Gastrocnemius medialis (tissue), 4 donors: ENCODE results near the gene SLC41A2. TPM values are rescaled to one million over a fixed set of nuclear protein-coding genes. Genes with fewer than 3 reads are reported as not detected.

Experiments used
- ATAC-seq, 2 donors: fragments of 150-250 bp; one replicate each; pipeline ENCODE4 v1.9.1; 2016
- DNase-seq, 2 donors: peaks; one replicate each; pipeline ENCODE4 v3.0.0-alpha.2; 2019
- H3K27ac ChIP-seq, 4 donors: fragments of 200-600 bp; sonication (generic); 1 replicate in 1 of 4; 2 replicates in 3 of 4; pipeline ENCODE4 v1.5.1; 2016 to 2018; ENCODE audit warnings: mild to moderate bottlenecking in 2 of 4, moderate library complexity in 1 of 4
- H3K27me3 ChIP-seq, 3 donors: fragments of 200-600 bp; sonication (generic) in 2 of 3; 1 replicate in 1 of 3; 2 replicates in 2 of 3; pipeline versions ENCODE4 v1.5.1 to v1.6.0; 2016 to 2019; ENCODE audit warnings: mild to moderate bottlenecking in 1 of 3, moderate library complexity in 1 of 3
- H3K36me3 ChIP-seq, 2 donors: fragments of 200-600 bp; sonication (generic) in 1 of 2; one replicate each; pipeline ENCODE4 v1.5.1; 2017 to 2018
- H3K4me1 ChIP-seq, 2 donors: fragments of 200-600 bp; sonication (generic) in 1 of 2; one replicate each; pipeline ENCODE4 v1.5.1; 2016 to 2017; ENCODE audit warnings: mild to moderate bottlenecking in 2 of 2
- H3K4me3 ChIP-seq, 4 donors: fragments of 200-600 bp; sonication (generic) in 3 of 4; 1 replicate in 1 of 4; 2 replicates in 3 of 4; pipeline ENCODE4 v1.5.1; 2016 to 2019; ENCODE audit warnings: mild to moderate bottlenecking in 2 of 4
- H3K9me3 ChIP-seq, 3 donors: fragments of 200-600 bp; sonication (generic) in 2 of 3; 1 replicate in 1 of 3; 2 replicates in 2 of 3; pipeline ENCODE4 v1.5.1; 2016 to 2019
- CTCF ChIP-seq, 5 experiments: fragments of 450-650 bp in 3 of 5; fragments of 200-600 bp in 2 of 5; sonication (generic) in 2 of 5; IDR thresholded peaks in 4 of 5; conservative IDR thresholded peaks in 1 of 5; 1 replicate in 4 of 5; 2 replicates in 1 of 5; pipeline ENCODE4 v1.5.1; 2016 to 2019; ENCODE audit warnings: antibody characterized with exemption in 5 of 5, mild to moderate bottlenecking in 3 of 5, moderate library complexity in 3 of 5
- POLR2A ChIP-seq, 2 donors: fragments of 450-650 bp; IDR thresholded peaks; one replicate each; pipeline ENCODE4 v1.6.1; 2017; ENCODE audit warnings: antibody characterized with exemption in 2 of 2, mild to moderate bottlenecking in 2 of 2, moderate library complexity in 2 of 2
- in situ Hi-C, 4 donors: fragments of 200-750 bp; cut with MboI; loops; one replicate each; pipeline versions ENCODE4 v1.15.0 to v1.8.0; 2017; ENCODE audit warnings: low sequenced_read_pairs in 4 of 4
- intact Hi-C: fragments of 100-400 bp; cut with DNase I; formaldehyde crosslinking; loops from one replicate; pipeline ENCODE4 v1.15.1; 2023; ENCODE audit warnings: low total_unique reads
- total RNA-seq, 4 donors: library from RNA; depleted of rRNA; stranded (reverse); fragments of >200 nt; gene quantifications; one replicate each; pipeline versions ENCODE4 v1.1.0 to v1.2.3, GENCODE V29; 2016

The SLC41A2 gene
- total RNA-seq, 4 donors from 2014 or later = 0.35 to 4.5 (median 0.83) TPM

GRCh38 chr12:104938371-104938770 is 19.7 kb downstream of the SLC41A2 start:
- no peaks in the 10 kb centered on the region for H3K9me3 ChIP-seq
- no peaks in the 10 kb centered on the region for H3K36me3 ChIP-seq
- in situ Hi-C loops (no loop called here), intact Hi-C loops (no loop called here)
- TF ChIP-seq POLR2A (IDR thresholded peaks at IDR 0.05) = no peak
- TF ChIP-seq CTCF (IDR thresholded peaks at IDR 0.05 in 4 of 5, conservative IDR thresholded peaks at IDR 0.05 in 1 of 5) = no peak
- no peaks in the 10 kb centered on the region for H3K27me3 ChIP-seq
- H3K27ac ChIP-seq = no peak overlapping the region
- ATAC-seq (no peak), DNase-seq (no peak)
- H3K4me1 ChIP-seq = no peaks in the 10 kb centered on the region
- H3K4me3 ChIP-seq = no peak overlapping the region

- ATAC-seq = no peak
- intact Hi-C loops (no loop called here), in situ Hi-C loops (no loop called here)
- Histone ChIP-seq H3K27ac (no peak overlapping the region), H3K9me3 (no peaks in the 10 kb centered on the region), H3K27me3 (no peaks in the 10 kb centered on the region), H3K4me1 (no peaks in the 10 kb centered on the region), H3K36me3 (no peaks in the 10 kb centered on the region), H3K4me3 (no peak overlapping the region)
- no peak for DNase-seq
- TF ChIP-seq CTCF (IDR thresholded peaks at IDR 0.05 in 4 of 5, conservative IDR thresholded peaks at IDR 0.05 in 1 of 5) = no peak
- no peak for TF ChIP-seq POLR2A (IDR thresholded peaks at IDR 0.05)
These were observed 22.2 kb downstream of the SLC41A2 start for GRCh38 chr12:104935886-104936285.

GRCh38 chr12:104933778-104934177 is 24.3 kb downstream of the SLC41A2 start:
- intact Hi-C loops = no loop called here
- no peak for DNase-seq
- no peaks in the 10 kb centered on the region for H3K27me3 ChIP-seq
- no peaks in the 10 kb centered on the region for H3K36me3 ChIP-seq
- no peak overlapping the region for H3K27ac ChIP-seq
- no peak for ATAC-seq
- in situ Hi-C loops = no loop called here
- no peaks in the 10 kb centered on the region for H3K4me1 ChIP-seq
- H3K9me3 ChIP-seq = no peaks in the 10 kb centered on the region
- H3K4me3 ChIP-seq = no peak overlapping the region
- TF ChIP-seq POLR2A (IDR thresholded peaks at IDR 0.05) (no peak), CTCF (IDR thresholded peaks at IDR 0.05 in 4 of 5, conservative IDR thresholded peaks at IDR 0.05 in 1 of 5) (no peak)

GRCh38 chr12:104933128-104933527 is 25.0 kb downstream of the SLC41A2 start:
- Histone ChIP-seq H3K27me3 (no peaks in the 10 kb centered on the region), H3K4me3 (no peak overlapping the region), H3K27ac (no peak overlapping the region), H3K4me1 (no peaks in the 10 kb centered on the region), H3K36me3 (no peaks in the 10 kb centered on the region), H3K9me3 (no peaks in the 10 kb centered on the region)
- DNase-seq = no peak
- TF ChIP-seq CTCF (IDR thresholded peaks at IDR 0.05 in 4 of 5, conservative IDR thresholded peaks at IDR 0.05 in 1 of 5) = no peak
- TF ChIP-seq POLR2A (IDR thresholded peaks at IDR 0.05) = no peak
- no peak for ATAC-seq
- in situ Hi-C loops (no loop called here), intact Hi-C loops (no loop called here)
